NK-92 treated with Interleukin-12 subunit alpha and Interleukin-12 subunit beta, amount 100 ng/mL, for 24 hours (cell line): ENCODE results near the gene SND1.

Experiments used
- DNase-seq: peaks from one replicate; lab custom pipeline; 2025; lab: John Stamatoyannopoulos, UW

The SND1 gene

DNA sequence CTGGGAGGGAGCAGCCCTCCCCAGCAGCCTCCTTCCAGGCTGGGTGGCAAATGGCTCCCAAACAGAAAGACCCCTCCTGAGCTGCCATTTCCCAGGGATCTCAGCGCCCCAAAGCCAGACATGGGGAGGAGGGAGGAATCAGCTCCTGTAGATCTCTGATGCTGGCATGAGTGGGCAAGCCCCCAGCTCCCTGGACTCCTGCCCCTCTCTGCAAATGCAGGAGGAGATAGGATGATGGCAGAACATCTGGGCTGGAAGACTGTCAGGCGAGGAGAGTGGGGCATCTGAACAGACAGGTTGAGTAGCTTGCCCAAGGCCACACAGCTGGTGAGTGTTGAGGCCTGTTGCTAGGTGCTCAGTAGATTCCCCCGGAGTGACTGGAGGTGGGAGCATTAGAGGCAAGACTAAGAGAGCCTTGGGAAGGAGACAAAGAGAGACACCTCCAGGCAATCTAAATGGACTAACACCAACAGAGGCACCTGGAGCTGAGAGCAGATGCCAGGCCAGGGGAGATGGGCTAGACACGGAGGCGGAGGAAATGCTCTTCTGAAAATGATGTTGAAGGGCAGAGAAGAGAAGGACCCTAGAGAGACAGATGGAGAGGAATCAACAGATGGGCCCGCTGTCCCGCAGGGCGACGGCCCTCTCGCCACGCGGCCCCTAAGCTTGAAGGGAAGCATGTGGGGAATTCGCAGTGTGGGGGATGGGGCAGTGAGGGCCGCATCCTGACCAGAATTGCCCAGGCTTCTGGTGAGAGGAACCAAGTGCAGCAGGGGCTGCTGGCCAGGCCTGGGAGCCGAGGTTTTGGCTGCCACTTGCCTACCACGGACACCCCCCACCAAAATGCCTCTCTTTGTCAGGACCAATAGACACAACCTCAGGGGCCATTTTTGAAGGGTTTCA lies 464.1 kb downstream of the SND1 start:
- no peak for DNase-seq

DNA sequence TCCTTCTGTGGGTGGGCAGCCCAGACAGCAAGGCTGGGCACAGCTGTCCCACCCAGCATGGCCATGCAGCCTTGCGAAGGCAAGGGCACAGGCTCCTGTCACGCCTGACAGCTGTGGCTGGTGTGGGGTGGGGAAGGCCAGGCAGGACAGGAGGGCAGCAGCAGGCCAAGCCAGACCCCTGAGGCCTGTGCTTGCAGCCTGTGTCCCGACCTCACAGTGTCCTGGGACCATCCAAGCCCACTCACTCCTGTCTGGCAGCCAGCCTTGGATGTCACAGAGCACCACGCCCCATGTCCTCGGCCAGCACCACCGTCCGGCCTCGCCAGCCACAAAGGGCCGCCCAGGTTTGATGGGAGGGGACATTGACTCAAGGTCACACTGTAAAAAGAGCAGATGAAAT lies 464.7 kb downstream of the SND1 start:
- no peak for DNase-seq

DNA sequence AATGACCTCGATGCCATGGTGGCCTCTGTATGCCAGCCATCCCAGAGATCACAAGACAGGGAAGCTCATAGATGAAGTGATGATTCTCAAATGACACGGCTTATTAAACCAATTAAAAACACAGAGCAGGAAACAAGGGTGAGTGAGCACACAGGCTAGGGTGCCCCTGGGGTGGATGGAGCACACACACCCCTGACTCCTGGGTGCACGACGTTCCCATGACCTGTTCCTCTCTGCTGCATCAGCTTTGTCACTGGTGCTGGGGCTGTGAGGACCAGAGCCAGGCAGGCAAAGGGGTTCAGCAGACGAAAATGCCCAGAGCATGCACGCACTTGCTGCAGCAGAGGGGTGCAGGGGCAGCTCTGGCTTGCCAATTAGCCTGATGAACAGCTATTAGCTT lies 465.7 kb downstream of the SND1 start:
- DNase-seq: no peak

DNA sequence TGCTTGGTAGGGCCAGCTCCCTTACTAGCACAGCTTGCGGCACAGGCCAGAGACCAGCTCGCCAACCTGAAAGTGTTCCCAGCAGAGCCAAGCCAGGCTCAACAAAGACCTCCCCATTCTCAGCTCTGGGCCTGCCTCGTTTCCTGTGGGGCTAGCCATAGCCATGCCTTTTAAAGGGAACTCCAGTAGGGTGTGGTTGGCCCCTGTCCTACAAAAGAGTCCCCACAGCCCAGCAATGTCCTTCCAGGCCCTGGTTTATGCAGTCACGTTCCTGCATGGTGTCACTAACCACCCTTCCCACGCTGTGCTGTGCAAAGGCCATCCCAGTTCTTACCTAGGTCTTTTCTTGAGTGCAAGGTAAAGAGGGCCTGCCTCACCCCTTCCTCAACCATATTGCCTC lies 467.0 kb downstream of the SND1 start:
- no peak for DNase-seq

DNA sequence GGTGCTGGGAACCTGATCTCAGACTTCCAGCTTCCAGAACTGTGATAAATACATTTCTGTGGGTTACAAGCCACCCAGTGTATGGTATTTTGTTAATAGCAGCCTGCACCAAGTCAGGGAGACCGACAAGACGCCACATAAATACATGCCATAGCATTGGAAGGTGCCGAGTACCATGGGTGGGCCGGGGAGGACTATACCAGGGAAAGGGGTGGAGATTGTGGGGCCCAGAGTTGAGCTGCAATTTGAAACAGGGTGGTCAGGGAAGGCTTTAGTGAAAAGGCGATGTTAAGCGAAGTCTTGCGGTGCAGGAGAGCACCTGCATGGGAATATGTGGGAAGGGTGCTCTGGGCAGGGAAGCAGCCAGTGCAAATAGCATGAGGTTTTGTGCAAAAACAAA lies 468.1 kb downstream of the SND1 start:
- DNase-seq: no peak

DNA sequence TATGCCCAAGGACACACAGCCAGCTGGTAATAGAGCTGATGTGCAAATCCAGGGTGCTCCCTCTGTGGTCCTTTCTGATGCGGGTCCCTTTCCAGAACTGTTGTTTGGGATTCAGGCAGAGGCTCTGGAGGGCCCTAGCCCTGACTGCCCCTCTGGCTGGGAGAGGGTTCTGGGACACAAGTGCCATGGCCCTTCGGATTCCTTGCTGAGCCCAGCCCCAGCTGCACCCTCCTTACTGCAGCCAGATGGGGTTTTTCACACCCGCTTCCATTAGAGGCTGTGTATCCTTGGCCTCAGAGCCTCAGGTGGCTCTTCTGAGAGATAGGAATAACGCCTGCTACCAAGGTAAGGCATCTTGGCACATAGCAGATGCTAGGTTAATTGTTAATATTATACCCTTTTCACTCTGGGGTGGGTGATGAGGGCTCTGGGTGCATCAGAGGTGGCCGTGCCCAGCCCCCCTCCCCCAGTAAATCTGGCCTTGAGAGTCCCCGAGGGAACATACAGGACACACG lies 469.0 kb downstream of the SND1 start:
- no peak for DNase-seq

DNA sequence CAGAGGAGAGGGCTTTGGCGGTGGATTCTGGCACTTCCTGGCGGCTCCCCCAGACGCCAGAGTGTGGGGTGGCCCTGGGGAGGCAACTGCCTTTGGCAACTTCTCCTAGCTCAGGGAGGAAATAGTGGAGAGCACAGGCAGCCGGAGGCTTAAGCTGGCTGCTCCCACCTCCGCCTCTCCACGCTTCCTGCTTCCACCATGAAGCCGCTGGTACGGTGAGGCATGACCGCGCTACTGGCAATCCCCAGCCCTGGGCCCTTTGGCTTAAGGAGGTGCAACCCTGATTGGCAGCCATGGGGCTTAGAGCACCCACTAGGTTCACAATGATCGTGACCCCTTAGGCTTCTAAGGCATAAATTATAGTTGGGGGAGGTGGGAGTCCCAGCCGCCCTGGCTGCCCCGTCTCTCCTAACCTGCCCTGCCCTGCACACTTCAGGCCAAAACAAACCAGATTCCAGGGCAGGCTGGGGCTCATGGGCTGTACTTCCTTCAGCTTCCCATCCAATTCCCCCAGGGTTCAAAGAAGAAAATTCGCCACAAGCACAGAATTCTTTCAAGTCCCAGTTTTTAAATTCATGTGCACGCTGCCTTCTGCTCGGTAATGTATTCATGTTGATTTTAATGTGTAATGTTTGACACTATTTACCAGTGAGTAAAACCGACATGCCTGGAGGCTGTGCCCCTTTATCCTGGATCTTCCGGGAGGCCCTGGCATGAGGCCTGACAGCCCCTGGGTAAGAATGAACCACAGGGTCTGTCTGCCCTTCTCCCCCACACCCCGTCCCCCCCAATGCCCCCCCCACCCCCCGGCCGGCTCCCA lies 469.9 kb downstream of the SND1 start:
- no peak for DNase-seq

DNA sequence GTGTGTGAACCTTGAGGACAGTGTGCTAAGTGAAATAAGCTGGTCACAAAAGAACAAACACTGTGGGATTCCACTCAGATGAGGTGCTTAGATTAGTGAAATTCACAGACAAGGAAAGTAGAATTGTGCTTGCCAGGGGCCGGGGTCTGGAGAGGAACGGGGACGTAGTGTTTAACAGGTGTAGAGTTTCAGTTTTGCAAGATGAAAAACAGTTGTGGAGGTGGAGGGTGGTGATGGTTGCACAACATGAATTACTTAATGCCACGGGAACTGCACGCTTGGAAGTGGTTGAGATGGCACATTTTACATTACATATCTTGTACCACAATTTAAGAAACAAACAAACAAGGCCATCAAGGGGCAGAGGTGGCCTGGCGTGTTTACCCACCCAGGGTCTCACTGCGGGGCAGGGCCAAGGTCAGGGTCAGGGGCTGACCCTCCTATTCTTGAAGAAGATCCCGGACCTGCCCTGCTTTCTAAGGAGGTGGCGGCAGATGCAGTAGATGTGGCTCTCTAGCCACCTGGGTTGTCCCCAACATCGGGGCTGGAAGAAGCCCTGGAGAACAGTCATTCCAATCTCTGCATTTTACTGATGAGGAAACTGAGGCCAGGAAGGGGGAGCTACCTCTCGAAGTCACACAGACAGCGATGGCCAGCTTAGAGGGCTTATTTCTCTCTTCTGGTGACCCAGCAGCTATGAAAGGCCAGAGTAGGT lies 470.7 kb downstream of the SND1 start:
- DNase-seq: no peak

DNA sequence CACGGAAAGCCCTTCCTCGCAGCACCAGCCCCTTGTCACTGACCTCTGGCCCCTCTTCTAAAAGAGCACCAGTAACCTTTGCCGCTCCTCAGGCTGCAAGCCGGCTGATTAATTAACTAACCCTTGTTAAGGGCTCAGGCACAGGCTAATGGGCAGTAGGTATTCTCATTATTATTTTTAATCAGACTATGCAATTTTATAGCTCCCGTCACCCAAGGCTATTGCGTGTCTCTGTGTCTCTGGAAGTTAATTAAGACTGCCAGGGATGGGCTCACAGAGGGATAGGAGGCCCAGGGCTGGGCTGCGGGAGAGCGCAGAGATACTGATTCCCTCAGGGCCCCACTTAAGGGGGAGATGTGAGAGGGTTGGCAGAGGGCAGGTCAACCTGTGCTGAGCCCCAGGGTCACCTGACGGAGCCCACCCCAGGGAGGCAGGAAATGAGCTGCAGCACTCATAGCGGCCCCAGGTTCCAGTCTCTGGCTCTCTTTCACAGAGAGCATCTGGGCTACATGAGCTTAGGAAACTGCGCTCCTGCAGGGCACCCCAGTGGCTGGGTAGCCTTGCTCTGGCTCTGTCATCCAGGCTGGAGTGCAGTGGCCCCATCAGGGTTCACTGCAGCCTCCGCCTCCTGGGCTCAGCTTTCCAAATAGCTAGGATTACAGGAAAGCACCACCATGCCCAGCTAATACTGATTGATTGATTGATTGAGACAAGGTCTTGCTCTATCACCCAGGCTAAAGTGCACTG lies 471.5 kb downstream of the SND1 start:
- no peak for DNase-seq

DNA sequence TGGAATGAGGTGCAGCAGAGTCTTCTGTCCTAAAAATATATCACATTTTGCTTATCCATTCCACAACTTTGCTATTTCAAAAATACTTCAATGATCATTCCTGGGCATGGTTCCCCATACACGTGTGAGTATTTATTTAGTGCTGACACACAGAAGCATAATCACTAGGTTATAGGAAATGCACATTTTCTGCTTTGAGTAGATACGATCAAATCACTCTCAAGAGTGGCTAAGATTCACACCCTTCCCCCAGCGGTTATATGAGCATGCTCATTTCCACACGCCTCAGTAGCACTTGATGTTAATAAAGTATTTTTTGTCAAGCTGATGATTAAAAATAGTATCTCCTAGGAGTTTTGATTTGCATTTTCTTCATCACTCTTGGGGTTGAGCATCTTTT lies 472.8 kb downstream of the SND1 start:
- no peak for DNase-seq

DNA sequence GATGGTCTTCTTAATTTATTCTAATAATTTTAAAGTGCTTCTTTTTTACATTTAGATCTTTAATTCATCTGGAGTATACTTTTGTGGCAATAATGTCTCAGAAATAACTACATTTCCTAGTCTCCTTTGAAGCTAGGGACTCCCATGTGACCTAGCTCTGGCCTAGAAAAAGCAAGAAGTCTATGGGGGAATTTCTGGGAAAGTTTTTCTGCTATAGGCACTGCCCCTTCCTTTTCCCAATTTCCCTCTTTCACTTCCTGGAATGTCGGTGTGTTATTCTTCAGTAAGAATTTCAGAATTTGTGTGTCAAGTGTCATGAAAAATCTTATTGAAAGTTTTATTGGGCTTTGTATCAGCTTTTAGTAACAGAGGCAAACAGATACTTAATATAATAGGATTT lies 473.8 kb downstream of the SND1 start:
- no peak for DNase-seq

DNA sequence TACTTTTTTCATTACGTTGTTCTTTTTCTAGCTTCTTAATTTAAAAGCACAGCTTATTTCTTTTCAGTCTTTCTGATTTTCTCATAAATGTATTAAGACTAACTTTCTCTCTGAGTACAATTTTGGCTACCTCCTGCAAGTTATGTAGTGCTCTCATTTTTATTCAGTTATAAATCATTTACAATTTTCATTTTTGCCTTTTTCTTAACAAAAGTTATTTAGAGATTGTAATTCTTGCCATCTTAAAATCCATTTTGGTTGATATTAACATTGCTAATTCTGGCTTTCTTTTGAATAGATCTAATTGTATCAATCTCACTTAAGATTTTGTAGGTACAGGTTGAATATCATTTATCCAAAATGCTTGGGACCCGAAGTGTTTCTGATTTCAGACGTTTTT lies 476.4 kb downstream of the SND1 start:
- DNase-seq: no peak

DNA sequence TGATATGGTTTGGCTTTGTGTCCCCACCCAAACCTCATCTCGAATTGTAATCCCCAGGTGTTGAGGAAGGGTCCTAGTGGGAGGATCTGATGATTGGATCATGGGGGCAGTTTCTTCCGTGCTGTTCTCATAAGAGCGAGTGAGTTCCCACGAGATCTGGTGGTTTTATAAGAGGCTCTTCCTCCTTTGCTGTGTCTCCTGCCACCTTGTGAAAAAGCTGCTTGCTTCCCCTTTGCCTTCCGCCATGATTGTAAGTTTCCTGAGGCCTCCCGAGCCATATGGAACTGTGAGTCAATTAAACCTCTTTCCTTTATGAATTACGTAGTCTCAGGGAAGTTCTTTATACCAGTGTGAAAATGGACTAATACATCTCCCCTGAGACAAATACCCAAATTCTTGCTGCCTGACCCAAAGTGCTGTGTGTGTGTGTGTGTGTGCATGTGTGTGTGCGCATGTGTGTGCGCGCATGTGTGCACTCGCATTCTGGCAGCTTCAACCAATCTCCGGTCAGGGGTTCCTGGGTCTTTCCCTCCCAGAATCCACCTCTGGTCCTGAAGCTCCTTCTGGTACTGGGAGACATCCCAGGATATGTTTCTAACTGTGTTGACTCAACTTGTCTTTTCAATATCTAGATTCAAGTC lies 477.4 kb downstream of the SND1 start:
- DNase-seq: no peak

DNA sequence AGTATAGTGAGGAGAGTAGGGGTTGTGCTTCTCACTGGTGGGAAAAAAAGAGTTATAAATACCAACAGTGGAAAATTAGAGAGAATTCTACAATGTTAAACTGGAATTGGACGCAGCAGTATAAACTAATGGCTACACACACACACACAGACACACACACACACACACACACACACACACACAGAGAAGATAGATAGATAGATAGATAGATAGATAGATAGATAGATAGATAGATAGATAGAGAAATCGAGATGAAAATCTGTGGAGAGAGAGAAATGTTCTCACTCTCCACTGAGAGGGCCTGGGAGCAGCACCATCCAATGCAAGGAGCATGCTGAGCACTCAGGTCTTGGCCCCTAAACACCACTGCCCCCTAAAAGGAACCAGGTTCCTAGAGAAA lies 479.1 kb downstream of the SND1 start:
- no peak for DNase-seq

DNA sequence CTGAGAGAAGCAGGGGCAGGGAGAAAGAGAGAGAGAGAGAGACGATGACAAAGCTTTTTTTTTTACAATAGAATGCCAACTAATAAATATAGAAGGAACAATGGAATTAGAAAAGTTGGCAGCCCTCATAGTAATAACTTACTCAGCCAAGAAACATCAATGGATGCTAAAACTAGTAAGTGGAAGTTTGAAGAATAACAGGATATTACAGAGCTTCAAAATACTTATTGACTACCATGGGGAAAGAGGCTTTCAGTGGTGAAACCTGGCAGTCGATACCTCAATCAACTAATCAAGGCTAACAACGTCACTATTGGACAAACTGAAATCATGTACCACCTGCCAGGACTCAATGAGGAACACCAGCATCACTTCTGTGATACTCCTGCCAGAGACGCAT lies 479.7 kb downstream of the SND1 start:
- DNase-seq: no peak

DNA sequence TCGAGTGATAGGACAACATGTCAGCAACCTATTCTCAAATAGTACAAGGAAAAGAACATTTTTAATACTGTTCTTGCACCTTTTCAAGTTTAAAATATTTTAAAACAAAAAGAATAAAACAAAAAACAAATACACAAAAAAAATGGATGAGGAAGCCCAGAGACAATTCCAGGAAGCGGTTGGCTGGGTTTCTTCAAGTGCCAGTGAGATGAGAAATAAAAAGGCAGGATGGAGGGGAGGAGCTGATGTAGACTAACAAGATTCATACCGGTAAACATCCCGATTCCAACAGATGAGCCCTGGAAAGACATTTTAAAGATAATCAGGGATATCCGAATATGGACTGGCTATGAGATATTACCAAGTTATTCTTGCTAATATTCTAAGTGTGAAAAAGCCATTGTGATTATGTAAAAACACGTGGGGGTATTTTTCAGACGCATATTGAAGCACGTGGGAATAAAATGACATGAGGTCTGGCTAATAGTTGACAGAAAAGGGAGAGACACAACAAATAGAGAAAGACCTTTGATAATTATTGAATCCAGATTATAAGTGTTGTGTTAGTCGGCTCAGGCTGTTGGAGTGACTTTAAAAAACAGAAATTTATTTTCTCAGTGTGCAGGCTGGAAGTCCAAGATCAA lies 480.6 kb downstream of the SND1 start:
- no peak for DNase-seq

DNA sequence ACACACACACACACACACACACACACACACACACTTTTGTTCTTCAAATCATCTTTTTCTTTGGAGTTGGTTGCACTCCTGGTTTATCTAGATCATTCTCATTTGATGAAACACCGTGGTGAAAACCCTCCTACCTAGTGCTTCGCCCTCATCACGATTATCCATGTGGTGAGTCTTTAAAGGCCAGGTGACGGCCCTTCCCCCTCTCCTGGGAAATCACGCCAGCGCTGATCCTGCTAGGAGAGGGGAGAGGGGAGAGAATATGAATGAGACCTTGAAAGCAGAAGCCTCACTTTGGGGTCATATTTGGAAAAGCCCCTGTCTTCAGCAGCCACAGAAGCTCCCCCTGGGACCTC lies 483.1 kb downstream of the SND1 start:
- no peak for DNase-seq

DNA sequence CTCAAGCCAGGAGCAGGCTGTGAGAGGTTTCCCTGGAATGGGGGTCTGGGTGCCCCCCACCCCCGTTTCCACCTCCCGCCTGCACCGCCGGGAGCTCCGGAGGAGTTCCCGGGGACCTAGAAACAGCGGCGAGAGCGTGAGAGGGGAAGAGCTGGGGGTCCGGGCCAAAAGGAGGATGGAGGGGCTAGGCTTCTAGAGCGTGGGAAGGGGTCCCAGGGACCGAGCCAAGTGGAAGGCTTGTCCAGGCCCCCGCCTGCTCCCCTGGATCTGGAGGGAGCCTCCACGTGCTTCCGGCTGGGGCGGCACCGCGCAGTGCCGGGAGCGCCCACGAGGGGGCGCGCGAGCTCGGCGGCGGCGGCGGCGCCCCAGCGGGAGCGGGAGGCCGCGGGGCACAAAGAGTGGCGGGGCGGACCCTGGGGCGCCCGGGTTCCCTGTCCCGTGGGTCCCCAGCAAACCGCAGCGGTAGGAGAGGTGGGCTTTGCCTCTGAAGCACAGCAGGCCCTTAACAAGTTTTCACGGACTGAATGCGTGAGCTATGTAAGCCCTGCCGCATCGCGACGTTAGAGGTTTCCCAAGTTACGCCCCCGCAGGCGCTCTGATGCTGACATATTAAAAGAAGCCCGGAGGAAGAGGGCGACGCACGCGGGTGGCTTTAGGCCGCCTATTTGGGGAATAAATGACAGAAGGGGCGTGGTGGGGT lies 483.7 kb downstream of the SND1 start:
- no peak for DNase-seq

DNA sequence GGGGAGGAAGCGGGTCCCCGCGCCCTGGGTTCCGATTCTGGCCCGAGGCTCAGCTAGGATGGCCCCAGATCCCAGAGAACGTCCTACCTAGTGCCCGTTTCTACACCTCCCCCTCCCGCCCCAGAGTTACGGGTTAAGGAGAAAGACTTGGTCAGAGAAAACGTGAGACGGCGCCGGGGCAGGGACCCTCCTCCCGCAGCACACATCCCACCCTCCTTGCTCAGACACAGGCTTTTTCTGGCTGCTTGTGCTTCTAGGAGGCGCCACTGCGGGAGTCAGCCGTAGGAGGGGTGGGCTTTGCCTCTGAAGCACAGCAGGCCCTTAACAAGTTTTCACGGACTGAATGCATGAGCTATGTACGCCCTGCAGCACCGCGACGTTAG lies 484.2 kb downstream of the SND1 start:
- no peak for DNase-seq

DNA sequence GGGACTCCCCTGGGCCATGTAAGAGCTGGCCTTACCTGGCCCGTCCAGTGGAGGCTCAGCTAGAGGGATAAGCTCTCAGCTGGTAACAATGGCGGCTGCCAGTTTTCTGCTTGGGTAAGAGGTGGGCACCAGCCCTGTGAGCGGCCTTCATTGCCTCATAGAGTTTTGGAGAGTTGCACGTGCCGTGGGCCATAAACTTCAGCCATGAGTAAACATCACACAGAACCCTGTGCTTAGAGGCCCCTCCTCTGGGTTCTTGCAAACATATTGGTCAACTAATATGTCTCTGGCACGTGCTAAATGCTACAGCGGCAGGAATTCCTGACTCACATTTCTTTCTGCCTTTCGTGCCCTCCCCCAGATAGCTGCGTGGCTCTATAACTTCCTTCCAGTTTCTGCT lies 485.2 kb downstream of the SND1 start:
- DNase-seq: no peak
